CD14-positive monocyte (primary cell): ENCODE results near the gene ZNF780B. TPM values are rescaled to one million over a fixed set of nuclear protein-coding genes. Genes with fewer than 3 reads are reported as not detected.

ENCODE experiments used
- DNase-seq, 3 donors: peaks; one replicate each; pipeline ENCODE4 v3.0.0-alpha.2; 2011 to 2022
- H2AFZ ChIP-seq: 2 replicates; pipeline ENCODE4 v1.6.0; 2012; ENCODE audit warnings: mild to moderate bottlenecking, low read depth, low read length, inconsistent platforms; ENCODE audit not compliant: insufficient read depth, poor library complexity, severe bottlenecking
- H3K27ac ChIP-seq, 2 donors: 1 replicate in 1 of 2; 2 replicates in 1 of 2; pipeline ENCODE4 v1.5.1; 2012 to 2013; ENCODE audit warnings: low read length in 2 of 2, control low read depth in 1 of 2, inconsistent platforms in 1 of 2, low read depth in 1 of 2, mild to moderate bottlenecking in 1 of 2
- H3K27me3 ChIP-seq, 2 donors: one replicate each; pipeline versions ENCODE4 v1.6.0 to v1.6.1; 2011 to 2013; ENCODE audit warnings: low read length in 2 of 2; ENCODE audit not compliant: control insufficient read depth in 2 of 2, insufficient read depth in 2 of 2
- H3K36me3 ChIP-seq, 2 donors: replicated peaks in 1 of 2; 1 replicate in 1 of 2; 2 replicates in 1 of 2; pipeline versions ENCODE4 v1.5.1 to v1.6.1; 2012 to 2013; ENCODE audit warnings: low read length in 2 of 2, control low read depth in 1 of 2, inconsistent platforms in 1 of 2, mild to moderate bottlenecking in 1 of 2; ENCODE audit not compliant: insufficient read depth in 2 of 2, control insufficient read depth in 1 of 2
- H3K4me1 ChIP-seq, 2 donors: 1 replicate in 1 of 2; 2 replicates in 1 of 2; pipeline versions ENCODE4 v1.5.1 to v1.6.1; 2012 to 2013; ENCODE audit warnings: low read length in 2 of 2, control low read depth in 1 of 2, inconsistent platforms in 1 of 2, mild to moderate bottlenecking in 1 of 2, moderate library complexity in 1 of 2; ENCODE audit not compliant: insufficient read depth in 2 of 2, control insufficient read depth in 1 of 2
- H3K4me2 ChIP-seq: replicated peaks from 2 replicates; pipeline ENCODE3; 2012; ENCODE audit warnings: low read length, moderate library complexity, mild to moderate bottlenecking; ENCODE audit not compliant: poor library complexity, severe bottlenecking; ENCODE audit errors: extremely low read depth
- H3K4me3 ChIP-seq, 3 experiments: fragments of 200-600 bp in 1 of 3; sonication (generic) in 1 of 3; replicated peaks in 1 of 3; 1 replicate in 2 of 3; 2 replicates in 1 of 3; pipeline ENCODE4 v1.5.1; 2011 to 2013; ENCODE audit warnings: low read length in 3 of 3, mild to moderate bottlenecking in 3 of 3, control low read depth in 2 of 3, low read depth in 2 of 3, inconsistent platforms in 1 of 3, moderate library complexity in 1 of 3
- H3K79me2 ChIP-seq: 2 replicates; pipeline ENCODE4 v1.6.0; 2012; ENCODE audit warnings: mild to moderate bottlenecking, control low read depth, inconsistent platforms, low read length, moderate library complexity; ENCODE audit not compliant: insufficient read depth
- H3K9ac ChIP-seq: 2 replicates; pipeline ENCODE4 v1.6.0; 2017; ENCODE audit warnings: low read length, mild to moderate bottlenecking; ENCODE audit not compliant: insufficient read depth, poor library complexity, severe bottlenecking
- H3K9me3 ChIP-seq, 2 donors: replicated peaks in 1 of 2; 1 replicate in 1 of 2; 2 replicates in 1 of 2; pipeline versions ENCODE4 v1.5.1 to v1.6.1; 2012 to 2013; ENCODE audit warnings: low read length in 2 of 2, control low read depth in 1 of 2; ENCODE audit not compliant: control insufficient read depth in 1 of 2, insufficient read depth in 1 of 2
- H4K20me1 ChIP-seq: 2 replicates; pipeline ENCODE4 v1.6.0; 2012; ENCODE audit warnings: mild to moderate bottlenecking, low read length, control low read depth, moderate library complexity; ENCODE audit not compliant: insufficient read depth
- H3K27ac Mint-ChIP-seq, 7 donors: one replicate each; pipeline ENCODE4 v1.8.0; 2020; ENCODE audit warnings: mild to moderate bottlenecking in 7 of 7, mixed read lengths in 7 of 7, moderate library complexity in 6 of 7, inconsistent platforms in 2 of 7
- H3K27me3 Mint-ChIP-seq, 3 donors: one replicate each; pipeline ENCODE4 v1.8.0; 2021 to 2022; ENCODE audit warnings: low read depth in 3 of 3, mild to moderate bottlenecking in 3 of 3, mixed read lengths in 3 of 3, moderate library complexity in 3 of 3, inconsistent platforms in 1 of 3
- H3K36me3 Mint-ChIP-seq, 2 donors: one replicate each; pipeline ENCODE4 v1.8.0; 2020; ENCODE audit warnings: mixed read lengths in 2 of 2, inconsistent platforms in 1 of 2, mild to moderate bottlenecking in 1 of 2
- H3K4me1 Mint-ChIP-seq: one replicate; pipeline ENCODE4 v1.8.0; 2020; ENCODE audit warnings: mild to moderate bottlenecking, mixed read lengths
- H3K4me3 Mint-ChIP-seq, 2 donors: one replicate each; pipeline ENCODE4 v1.8.0; 2020; ENCODE audit warnings: mild to moderate bottlenecking in 2 of 2, mixed read lengths in 2 of 2, moderate library complexity in 1 of 2
- H3K9me3 Mint-ChIP-seq, 7 donors: one replicate each; pipeline ENCODE4 v1.8.0; 2020 to 2022; ENCODE audit warnings: mixed read lengths in 7 of 7, mild to moderate bottlenecking in 6 of 7, moderate library complexity in 6 of 7, inconsistent platforms in 2 of 7
- WGBS: methylation state at CpG from one replicate; pipeline ENCODE4 v1.1.5; 2013; ENCODE audit warnings: missing lambda C conversion rate; ENCODE audit not compliant: insufficient coverage; 5-methylcytosine and 5-hydroxymethylcytosine counted together
- intact Hi-C, 2 donors: fragments of 100-400 bp; cut with micrococcal nuclease; formaldehyde crosslinking; loops; one replicate each; pipeline versions ENCODE4 v1.15.0 to v1.15.1; 2023
- polyA plus RNA-seq, 3 donors: library from polyadenylated mRNA; depleted of rRNA in 1 of 3; unstranded in 2 of 3; stranded (reverse) in 1 of 3; fragments of 300-500 nt in 2 of 3; fragments of >200 nt in 1 of 3; fragmentation: Illumina TruSeq in 2 of 3; gene quantifications; 1 replicate in 2 of 3; 2 replicates in 1 of 3; pipeline ENCODE4 v1.2.3, GENCODE V29; 2012 to 2021
- TF ChIP-seq, protein P1 (sequence below): fragments of 200-600 bp; IDR thresholded peaks from one replicate; pipeline ENCODE4 v1.8.0; 2022; ENCODE audit warnings: antibody characterized with exemption, mild to moderate bottlenecking

The ZNF780B gene
- polyA plus RNA-seq, 3 donors, result 2.0 to 3.3 (median 3.1) TPM

DNA sequence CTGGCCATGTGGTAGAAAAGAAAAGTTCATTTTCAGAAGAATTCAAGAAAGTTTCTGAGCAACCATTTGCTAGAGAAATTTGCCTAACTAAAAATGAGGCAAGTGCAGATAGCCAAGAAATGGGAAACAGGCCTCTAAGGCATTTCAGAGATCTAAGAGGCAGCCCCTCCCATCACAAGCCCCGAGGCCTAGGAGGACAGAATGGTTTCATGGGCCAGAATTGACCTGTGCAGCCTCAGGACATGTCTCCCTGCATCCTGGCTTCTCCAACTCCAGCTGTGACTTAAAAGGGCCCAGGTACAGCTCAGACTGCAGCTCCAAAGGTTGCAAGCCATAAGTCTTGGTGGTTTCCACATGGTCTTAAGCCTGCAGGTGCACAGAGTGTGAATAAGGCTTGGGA lies 62.4 kb downstream of the ZNF780B start:
- no peaks in the 10 kb centered on the region for H3K36me3 ChIP-seq
- peaks cover 6 to 8% of the 10 kb centered on the region in 2 donors for H3K9me3 ChIP-seq
- peaks cover 2 to 13% (median 7%) of the 10 kb centered on the region in 7 donors for H3K9me3 Mint-ChIP-seq
- H3K79me2 ChIP-seq, result peaks cover 12% of the 10 kb centered on the region
- DNase-seq, result no peak
- intact Hi-C loops, result no loop called here
- WGBS, result 90% methylated on average over 1 of the region's 1 CpG
- H3K27me3 ChIP-seq, result no peaks in the 10 kb centered on the region
- H3K4me3 Mint-ChIP-seq, result no peak overlapping the region
- peaks cover 22% of the 10 kb centered on the region for H3K4me1 Mint-ChIP-seq
- no peak overlapping the region for H3K4me3 ChIP-seq
- peaks cover 13 to 20% of the 10 kb centered on the region in 2 donors for H3K4me1 ChIP-seq
- no peak overlapping the region for H3K27ac ChIP-seq
- no peaks in the 10 kb centered on the region for H4K20me1 ChIP-seq
- H3K4me2 ChIP-seq, result no peak overlapping the region
- TF ChIP-seq, protein P1, sequence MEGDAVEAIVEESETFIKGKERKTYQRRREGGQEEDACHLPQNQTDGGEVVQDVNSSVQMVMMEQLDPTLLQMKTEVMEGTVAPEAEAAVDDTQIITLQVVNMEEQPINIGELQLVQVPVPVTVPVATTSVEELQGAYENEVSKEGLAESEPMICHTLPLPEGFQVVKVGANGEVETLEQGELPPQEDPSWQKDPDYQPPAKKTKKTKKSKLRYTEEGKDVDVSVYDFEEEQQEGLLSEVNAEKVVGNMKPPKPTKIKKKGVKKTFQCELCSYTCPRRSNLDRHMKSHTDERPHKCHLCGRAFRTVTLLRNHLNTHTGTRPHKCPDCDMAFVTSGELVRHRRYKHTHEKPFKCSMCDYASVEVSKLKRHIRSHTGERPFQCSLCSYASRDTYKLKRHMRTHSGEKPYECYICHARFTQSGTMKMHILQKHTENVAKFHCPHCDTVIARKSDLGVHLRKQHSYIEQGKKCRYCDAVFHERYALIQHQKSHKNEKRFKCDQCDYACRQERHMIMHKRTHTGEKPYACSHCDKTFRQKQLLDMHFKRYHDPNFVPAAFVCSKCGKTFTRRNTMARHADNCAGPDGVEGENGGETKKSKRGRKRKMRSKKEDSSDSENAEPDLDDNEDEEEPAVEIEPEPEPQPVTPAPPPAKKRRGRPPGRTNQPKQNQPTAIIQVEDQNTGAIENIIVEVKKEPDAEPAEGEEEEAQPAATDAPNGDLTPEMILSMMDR, result no peak
- H2AFZ ChIP-seq, result no peak overlapping the region
- H3K27ac Mint-ChIP-seq, result no peak overlapping the region
- H3K27me3 Mint-ChIP-seq, result peaks cover 0 to 3% (median 2%) of the 10 kb centered on the region in 3 donors
- H3K36me3 Mint-ChIP-seq, result no peaks in the 10 kb centered on the region
- H3K9ac ChIP-seq, result no peak overlapping the region

DNA sequence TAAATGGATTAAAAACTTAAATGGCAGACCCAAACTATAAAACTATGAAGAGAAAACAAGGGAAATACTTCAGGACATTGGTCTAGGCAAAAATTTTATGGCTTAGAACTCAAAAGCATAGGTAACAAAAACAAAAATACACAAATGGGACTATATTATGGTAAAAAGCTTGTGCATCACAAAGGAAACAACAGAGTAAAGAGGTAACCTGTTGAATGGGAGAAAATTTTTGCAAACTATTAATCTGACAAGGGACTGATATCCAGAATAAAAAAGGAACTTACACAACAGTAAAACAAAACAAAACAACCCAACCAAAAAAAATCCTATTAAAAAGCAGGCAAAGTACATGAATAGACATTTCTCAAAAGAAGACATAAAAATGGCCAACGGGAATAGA lies 68.4 kb downstream of the ZNF780B start:
- H3K79me2 ChIP-seq, result no peaks in the 10 kb centered on the region
- DNase-seq, result no peak
- peaks cover 0 to 3% (median 3%) of the 10 kb centered on the region in 3 donors for H3K27me3 Mint-ChIP-seq
- H3K4me2 ChIP-seq, result no peak overlapping the region
- no peaks in the 10 kb centered on the region for H3K27me3 ChIP-seq
- H3K9me3 ChIP-seq, result peaks cover 17 to 28% of the 10 kb centered on the region in 2 donors
- no peak overlapping the region for H3K4me3 ChIP-seq
- no peak overlapping the region for H3K4me3 Mint-ChIP-seq
- TF ChIP-seq, protein P1, result no peak
- H3K4me1 ChIP-seq, result no peaks in the 10 kb centered on the region
- H2AFZ ChIP-seq, result no peak overlapping the region
- H3K4me1 Mint-ChIP-seq, result peaks cover 4% of the 10 kb centered on the region
- H3K36me3 Mint-ChIP-seq, result peaks cover 6 to 22% of the 10 kb centered on the region in 2 donors
- H3K27ac ChIP-seq, result no peak overlapping the region
- no CpG with 5 or more reads among the region's 1 CpG for WGBS
- no peak overlapping the region for H3K27ac Mint-ChIP-seq
- no peak overlapping the region for H3K9ac ChIP-seq
- peaks cover 1 to 11% of the 10 kb centered on the region in 2 donors for H3K36me3 ChIP-seq
- H3K9me3 Mint-ChIP-seq, result peaks cover 29 to 48% (median 43%) of the 10 kb centered on the region in 7 donors
- no peaks in the 10 kb centered on the region for H4K20me1 ChIP-seq
- intact Hi-C loops, result no loop called here
